Hair follicular keratinocyte (primary cell): ENCODE results near the gene NPR1. TPM values are rescaled to one million over a fixed set of nuclear protein-coding genes. Genes with fewer than 3 reads are reported as not detected.

ENCODE experiments used
- total RNA-seq: library from RNA; depleted of rRNA; stranded (reverse); fragments of >200 nt; gene quantifications from 2 replicates; pipeline ENCODE4 v1.2.3, GENCODE V29; 2015

The NPR1 gene
- 0.08 TPM in 1 of 2 replicates, not detected in the other for total RNA-seq

GRCh38 chr1:153678519-153679336 lies at the start of gene NPR1:
Gene NPR1 (plus strand): TSS chr1:153678688. CDS start chr1:153679109, 421 bp downstream.

GRCh38 chr1:153633754-153634665 lies 44.5 kb upstream of the NPR1 start, which contains the start of gene CHTOP:
Gene CHTOP (plus strand): TSS chr1:153634066. CDS start chr1:153636589, 2,523 bp downstream.

GRCh38 chr1:153658400-153659174 lies 19.9 kb upstream of the NPR1 start, which contains the start of gene SNAPIN:
Gene SNAPIN (plus strand): TSS chr1:153658703. CDS start chr1:153658744, 41 bp downstream.

GRCh38 chr1:153670859-153671627 lies 7.4 kb upstream of the NPR1 start, which contains the start of gene ILF2:
Gene ILF2 (minus strand): TSS chr1:153670993. CDS start chr1:153670922, 71 bp downstream.

GRCh38 chr1:153727463-153728304 lies 49.2 kb downstream of the NPR1 start, which contains the start of gene INTS3:
Gene INTS3 (plus strand): TSS chr1:153728050. CDS start chr1:153728635, 585 bp downstream.

Other genes starting within 250 kb of the NPR1 start
- gene S100A7, start 218.0 kb upstream of the NPR1 start, total RNA-seq, result 5.2 and 13.3 TPM in 2 replicates
- gene S100A6, start 142.7 kb upstream of the NPR1 start, total RNA-seq, result 1,494 and 3,100 TPM in 2 replicates
- not detected in 2 replicates for gene S100A5, start 137.8 kb upstream of the NPR1 start, total RNA-seq
- gene S100A4, start 132.9 kb upstream of the NPR1 start, total RNA-seq, result 5.7 and 25.3 TPM in 2 replicates
- 7.7 and 12.7 TPM in 2 replicates for gene S100A3, start 129.4 kb upstream of the NPR1 start, total RNA-seq
- 7,785 and 8,615 TPM in 2 replicates for gene S100A2, start 112.8 kb upstream of the NPR1 start, total RNA-seq
- gene S100A16, start 65.6 kb upstream of the NPR1 start, total RNA-seq, result 1,743 and 1,927 TPM in 2 replicates
- gene S100A14, start 62.4 kb upstream of the NPR1 start, total RNA-seq, result 1,521 and 2,019 TPM in 2 replicates
- gene S100A13, start 51.2 kb upstream of the NPR1 start, total RNA-seq, result 180 and 189 TPM in 2 replicates
- gene S100A1, start 50.3 kb upstream of the NPR1 start, total RNA-seq, result not detected in 2 replicates
- gene CHTOP, start 44.6 kb upstream of the NPR1 start, total RNA-seq, result 36.5 and 57.2 TPM in 2 replicates
- gene SNAPIN, start 20.0 kb upstream of the NPR1 start, total RNA-seq, result 40.9 and 53.2 TPM in 2 replicates
- gene ILF2, start 7.7 kb upstream of the NPR1 start, total RNA-seq, result 152 and 287 TPM in 2 replicates
- gene INTS3, start 49.4 kb downstream of the NPR1 start, total RNA-seq, result 18.7 and 26.2 TPM in 2 replicates
- gene SLC27A3, start 96.7 kb downstream of the NPR1 start, total RNA-seq, result 7.3 and 8.2 TPM in 2 replicates
- 5.4 and 7.5 TPM in 2 replicates for gene GATAD2B, start 244.3 kb downstream of the NPR1 start, total RNA-seq